T-helper 1 cell treated with Interleukin-12 subunit alpha and Interleukin-12 subunit beta and Interleukin-4 antibody, amounts not matched to agents 30 ng/mL and 1 ng/mL, for 36 hours (primary cell): Measurements from ENCODE around the gene CD48. TPM values are rescaled to one million over a fixed set of nuclear protein-coding genes. Genes with fewer than 3 reads are reported as not detected.

Source experiments
- intact Hi-C: fragments of 100-400 bp; cut with micrococcal nuclease; formaldehyde crosslinking; loops from one replicate; pipeline ENCODE4 v1.15.1; 2024
- total RNA-seq: library from RNA; stranded (reverse); gene quantifications from 2 replicates; pipeline ENCODE4 v1.2.3, GENCODE V29; 2022

Gene CD48
- 228 and 235 TPM in 2 replicates for total RNA-seq

GRCh38 chr1:160711602-160712311 is at the start of gene CD48:
TSS of gene CD48 (minus strand) at chr1:160711822. CDS start at chr1:160711763, 59 bp downstream.
- intact Hi-C loops = loop anchor here (1.0 to 5.0 kb wide), 10 partner anchors 9 to 614 kb away; partner anchors contain the start of genes DCAF8, IGSF8 and TOMM40L

DNA sequence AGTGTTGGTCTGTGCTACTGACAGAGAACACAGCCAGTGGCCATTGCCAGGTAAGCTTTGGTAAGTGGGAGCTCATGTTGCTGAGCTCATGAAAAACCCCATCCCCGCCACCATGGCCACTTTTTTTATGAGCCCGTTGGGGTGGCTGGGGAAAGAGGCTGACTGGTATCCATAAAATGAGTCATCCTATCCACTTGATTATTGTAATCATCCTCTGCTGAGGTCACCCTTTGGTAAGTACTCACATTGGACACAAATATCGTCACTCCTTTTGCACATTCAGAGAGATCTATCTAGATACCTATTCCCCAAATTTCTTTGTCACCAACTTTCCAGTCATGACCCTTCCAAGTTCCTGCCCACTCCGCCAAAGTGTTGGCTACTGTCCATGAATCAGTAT is 49.4 kb upstream of the CD48 start:
- intact Hi-C loops = no loop called here

DNA sequence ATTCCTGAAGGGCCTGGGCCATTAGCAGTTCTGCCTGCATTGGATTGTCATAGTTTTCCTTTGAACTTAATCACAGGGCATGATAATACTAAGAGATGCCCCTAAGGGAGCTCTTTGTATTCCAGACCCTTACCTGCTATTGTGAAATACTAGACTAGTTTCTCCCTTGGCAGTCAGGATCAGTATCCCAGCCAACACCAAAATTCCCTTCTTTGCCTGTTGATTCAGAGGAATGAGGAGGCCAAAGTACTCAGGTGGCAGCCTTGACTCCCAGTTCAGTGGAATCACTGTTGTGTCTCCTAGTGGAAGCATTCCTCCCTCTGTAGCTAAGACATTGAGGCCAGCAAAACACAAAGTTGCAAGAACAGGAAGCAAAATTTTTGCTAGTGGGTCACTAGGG is 48.1 kb upstream of the CD48 start:
- intact Hi-C loops = no loop called here

- intact Hi-C loops = no loop called here
These were observed 46.9 kb upstream of the CD48 start for GRCh38 chr1:160758521-160758920.

- intact Hi-C loops = loop anchor here (1.0 to 2.0 kb wide), 3 partner anchors 10 to 46 kb away; partner anchors contain the start of gene CD48
These were observed 45.2 kb upstream of the CD48 start for GRCh38 chr1:160756849-160757201.

GRCh38 chr1:160755911-160756848 is 44.6 kb upstream of the CD48 start:
- intact Hi-C loops = loop anchor here (1.0 to 2.0 kb wide), 3 partner anchors 11 to 45 kb away; partner anchors contain the start of gene CD48

- intact Hi-C loops = no loop called here
These were observed 43.8 kb upstream of the CD48 start for GRCh38 chr1:160755461-160755860.

- intact Hi-C loops = no loop called here
These were observed 42.0 kb upstream of the CD48 start for GRCh38 chr1:160753594-160753993.

GRCh38 chr1:160752924-160753323 is 41.3 kb upstream of the CD48 start:
- intact Hi-C loops = no loop called here

DNA sequence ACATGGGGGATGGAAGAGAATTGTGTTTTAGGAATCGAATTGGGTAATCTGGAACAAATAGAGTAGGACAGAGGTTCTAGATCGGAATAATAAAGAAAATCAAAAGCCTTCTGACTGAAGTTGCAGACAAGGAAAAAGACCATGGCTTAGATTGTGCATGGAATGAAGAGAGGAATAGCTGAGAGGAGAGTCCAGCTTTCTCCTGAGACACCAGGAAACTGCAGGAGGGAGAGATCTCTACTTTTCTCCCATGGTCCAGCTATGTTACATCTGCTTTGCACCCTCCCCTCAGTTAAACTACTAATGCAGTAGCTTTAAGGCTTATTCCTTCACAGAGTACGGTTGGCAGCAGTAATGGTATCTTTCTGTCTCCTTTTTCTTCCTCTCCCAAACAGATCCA is 40.8 kb upstream of the CD48 start:
- intact Hi-C loops = no loop called here

- intact Hi-C loops = loop anchor here (1.0 to 2.0 kb wide), 2 partner anchors 8 to 16 kb away; no protein-coding TSS in a partner anchor
These were observed 39.0 kb upstream of the CD48 start for GRCh38 chr1:160750608-160751007.

DNA sequence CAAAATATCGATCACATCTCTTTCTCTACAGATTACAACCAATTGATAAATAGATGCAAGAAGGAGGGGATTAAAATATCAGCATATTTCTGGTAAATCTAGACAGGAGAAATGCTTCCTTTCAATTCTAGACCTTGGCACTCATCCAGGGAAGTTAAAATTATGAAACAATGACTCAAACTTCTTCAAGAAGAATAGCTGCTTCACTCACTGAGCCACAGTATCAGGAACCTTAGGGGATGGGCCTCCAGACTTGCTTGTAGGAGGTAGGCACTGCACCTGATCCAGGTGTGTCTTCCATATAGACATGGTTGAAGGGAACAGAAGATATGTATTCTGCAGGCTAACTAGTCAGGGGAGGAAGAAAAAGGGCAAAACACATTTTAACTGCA is 37.3 kb upstream of the CD48 start:
- intact Hi-C loops = no loop called here

DNA sequence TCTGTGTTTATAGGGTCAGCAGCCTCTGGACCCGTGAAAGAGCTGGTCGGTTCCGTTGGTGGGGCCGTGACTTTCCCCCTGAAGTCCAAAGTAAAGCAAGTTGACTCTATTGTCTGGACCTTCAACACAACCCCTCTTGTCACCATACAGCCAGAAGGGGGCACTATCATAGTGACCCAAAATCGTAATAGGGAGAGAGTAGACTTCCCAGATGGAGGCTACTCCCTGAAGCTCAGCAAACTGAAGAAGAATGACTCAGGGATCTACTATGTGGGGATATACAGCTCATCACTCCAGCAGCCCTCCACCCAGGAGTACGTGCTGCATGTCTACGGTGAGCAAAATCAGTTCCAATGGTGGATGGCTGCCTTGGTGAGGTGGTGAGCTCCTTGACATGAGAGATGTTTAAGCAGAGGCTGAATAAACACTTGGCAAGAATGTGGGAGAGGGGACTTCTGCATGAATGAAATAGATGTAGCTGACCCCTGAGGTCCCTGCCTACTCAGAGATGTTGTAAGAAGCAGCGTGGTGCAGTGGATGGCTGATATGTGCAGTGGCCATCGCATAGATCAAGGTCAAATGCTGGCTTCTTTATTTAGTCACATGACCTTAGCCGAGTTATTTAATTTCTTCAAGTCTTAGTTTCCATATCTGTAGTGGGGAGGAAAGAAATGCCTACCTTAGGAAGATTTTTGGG is 36.7 kb upstream of the CD48 start:
- intact Hi-C loops = no loop called here

DNA sequence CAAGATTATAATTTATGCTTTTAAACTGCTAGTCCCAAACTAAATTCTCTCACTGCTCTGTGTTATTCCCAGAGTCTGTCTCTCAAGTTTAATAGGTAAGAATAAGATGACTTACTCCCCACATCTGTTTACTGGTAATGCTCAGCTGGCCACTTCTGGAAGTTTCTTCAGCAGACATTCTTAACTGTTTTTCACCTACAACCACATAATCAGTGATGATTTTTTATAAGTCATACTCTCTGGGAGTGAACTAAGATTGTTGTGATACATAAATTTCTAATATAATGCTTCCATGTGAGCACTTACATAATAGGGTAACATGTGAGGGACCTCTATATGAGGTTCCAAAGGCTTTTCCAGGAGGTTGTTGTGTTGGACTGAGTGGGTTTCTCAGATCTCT is 36.1 kb upstream of the CD48 start:
- intact Hi-C loops = no loop called here

GRCh38 chr1:160746836-160747500 is 35.3 kb upstream of the CD48 start:
- intact Hi-C loops = no loop called here

DNA sequence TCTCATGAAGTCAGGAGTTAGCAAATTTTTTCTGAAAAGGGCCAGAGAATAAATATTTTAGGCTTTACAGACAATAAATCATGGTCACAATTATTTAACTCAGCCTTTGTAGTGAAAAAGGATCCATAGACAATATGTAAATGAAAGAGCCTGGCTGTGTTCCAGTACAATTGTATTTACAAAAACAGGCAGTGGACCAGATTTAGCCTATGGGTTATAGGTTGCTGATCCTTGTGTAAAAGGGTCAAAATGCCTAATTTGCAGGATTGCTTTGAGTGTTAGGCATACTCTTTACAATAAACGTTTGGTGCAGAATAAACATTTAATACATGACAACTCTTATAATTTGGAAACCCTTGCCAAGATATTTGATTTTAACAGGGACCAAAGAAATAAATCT is 33.9 kb upstream of the CD48 start:
- intact Hi-C loops = loop anchor here (2.0 kb wide), 1 partner anchor 33 kb away; no protein-coding TSS in a partner anchor

DNA sequence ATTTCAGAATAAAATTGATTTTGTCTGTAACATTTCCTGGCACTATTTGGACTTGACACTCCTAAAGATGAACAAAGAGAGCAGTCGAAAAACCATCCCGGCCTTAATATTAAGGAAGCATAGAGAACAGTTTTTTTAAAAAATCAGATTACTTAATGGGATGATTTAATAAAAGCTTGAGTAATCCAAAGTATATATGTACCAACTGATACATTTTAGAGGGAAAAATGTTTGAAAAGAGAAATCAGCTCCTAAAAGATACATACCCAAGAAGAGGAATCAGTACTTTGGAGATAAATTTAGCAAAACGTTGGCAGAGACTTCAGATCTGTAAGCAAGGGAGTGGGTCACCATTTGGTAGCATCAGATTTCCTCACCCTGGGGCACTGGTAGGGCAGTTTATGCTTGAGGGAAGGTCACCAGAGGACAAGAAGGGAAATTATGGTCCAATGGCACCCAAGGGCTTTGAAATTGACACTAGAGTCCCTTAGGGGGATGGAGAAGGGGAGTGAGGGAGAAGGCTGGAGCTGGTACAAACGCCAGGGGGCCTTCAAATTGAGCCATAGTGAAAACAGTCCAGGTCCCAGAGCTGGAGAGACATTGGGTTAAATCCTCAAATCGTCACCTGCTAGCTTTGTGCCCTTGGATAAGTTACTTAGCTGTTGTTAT is 33.4 kb upstream of the CD48 start:
- intact Hi-C loops = loop anchor here (1.0 to 5.0 kb wide), 6 partner anchors 11 to 647 kb away; partner anchors contain the start of genes IGSF8 and LY9

DNA sequence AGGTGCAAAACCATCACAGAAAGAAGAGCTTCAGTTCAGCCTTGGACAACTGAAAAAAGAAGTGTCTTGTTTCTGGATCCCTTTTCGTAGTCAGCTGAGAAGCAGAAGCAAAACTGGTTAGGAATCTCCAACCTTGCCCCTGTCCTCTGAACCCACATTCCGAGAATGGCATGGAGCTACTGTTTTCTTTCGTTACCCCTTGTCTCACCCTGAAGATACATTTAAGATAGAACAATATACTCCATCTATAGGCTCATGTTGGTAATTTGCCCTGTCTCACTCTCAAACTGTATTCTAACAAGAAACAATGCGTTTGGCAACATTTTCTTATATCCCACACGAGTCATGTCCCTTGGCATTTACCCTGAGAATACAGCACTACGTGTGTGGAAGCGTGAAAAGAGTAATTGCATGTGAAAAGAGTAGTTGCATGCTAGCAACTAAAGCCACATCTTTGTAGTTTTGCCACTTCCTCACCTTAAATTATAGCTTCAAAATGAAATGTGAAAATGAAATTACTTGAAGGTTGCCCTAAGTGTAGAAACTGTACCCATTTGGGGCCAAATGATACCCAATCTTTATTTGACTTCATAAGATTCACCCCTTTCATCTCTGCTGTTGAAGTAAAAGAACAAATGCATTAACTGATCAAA is 32.7 kb upstream of the CD48 start:
- intact Hi-C loops = loop anchor here (1.0 to 5.0 kb wide), 6 partner anchors 10 to 646 kb away; partner anchors contain the start of genes IGSF8 and LY9

GRCh38 chr1:160743266-160743665 is 31.6 kb upstream of the CD48 start:
- intact Hi-C loops = loop anchor here (5.0 kb wide), 1 partner anchor 54 kb away; the partner anchor contains the start of gene LY9
